ENCODE measurements around the gene SPIRE1.

SPIRE1 gene

DNA sequence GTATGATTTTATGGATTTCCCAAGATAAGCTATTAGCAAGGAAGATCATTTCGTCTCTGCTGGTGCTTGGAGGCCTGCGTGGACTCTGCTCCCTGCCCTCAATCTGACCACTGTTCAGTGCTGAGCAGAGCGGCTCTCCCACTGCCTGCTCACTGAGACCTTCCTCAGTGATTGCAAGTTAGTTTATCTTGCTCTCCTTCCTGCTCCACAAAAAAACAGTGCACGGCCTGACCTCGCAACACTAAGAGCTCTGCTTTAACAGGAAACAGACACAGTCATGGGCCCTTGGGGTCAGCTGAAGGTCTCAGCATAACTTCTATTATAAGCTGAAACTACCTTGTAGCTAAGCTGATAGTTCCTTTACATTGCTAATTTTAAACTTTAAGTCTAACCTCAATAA, 197.0 kb downstream of the SPIRE1 start:
- Mint-ChIP-seq H3K4me1 (no peaks in the 10 kb centered on the region), H3K9me3 (no peaks in the 10 kb centered on the region), H3K36me3 (ENCODE audit: low read depth) (no peaks in the 10 kb centered on the region), H3K27me3 (no peaks in the 10 kb centered on the region), H3K27ac (no peak overlapping the region), H3K4me3 (no peak overlapping the region)
- ATAC-seq, result no peak
- DNase-seq, result no peak

- no peak for ATAC-seq
- Mint-ChIP-seq H3K4me1 (no peaks in the 10 kb centered on the region), H3K9me3 (no peaks in the 10 kb centered on the region), H3K27me3 (no peaks in the 10 kb centered on the region), H3K27ac (no peak overlapping the region), H3K4me3 (no peak overlapping the region), H3K36me3 (ENCODE audit: low read depth) (no peaks in the 10 kb centered on the region)
- DNase-seq, result no peak
Observed at GRCh38 chr18:12458771-12459170, 199.1 kb downstream of the SPIRE1 start.

GRCh38 chr18:12456441-12456840, 201.5 kb downstream of the SPIRE1 start:
- Mint-ChIP-seq H3K27ac (no peak overlapping the region), H3K4me1 (no peaks in the 10 kb centered on the region), H3K27me3 (no peaks in the 10 kb centered on the region), H3K4me3 (no peak overlapping the region), H3K36me3 (ENCODE audit: low read depth) (no peaks in the 10 kb centered on the region), H3K9me3 (no peaks in the 10 kb centered on the region)
- DNase-seq (no peak), ATAC-seq (no peak)

DNA sequence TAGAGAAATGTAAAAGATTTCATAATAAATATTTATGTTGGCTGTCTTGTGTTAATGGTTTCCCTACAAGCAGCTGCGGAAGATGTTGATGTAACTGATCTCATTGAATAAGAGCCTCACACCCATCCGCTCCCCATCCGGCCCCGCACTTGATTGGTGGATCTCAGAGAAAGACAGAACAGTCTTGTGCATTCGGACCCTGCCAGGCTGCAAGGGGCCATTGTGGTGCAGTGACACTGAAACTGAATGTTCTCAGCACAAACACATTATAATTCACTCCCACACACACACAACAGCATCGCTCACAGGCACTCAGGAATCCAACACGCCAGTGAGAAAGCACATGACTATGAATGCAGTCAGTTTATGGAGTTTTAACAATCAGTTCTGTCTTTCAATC, 202.4 kb downstream of the SPIRE1 start:
- no peaks in the 10 kb centered on the region for H3K4me1 Mint-ChIP-seq

DNA sequence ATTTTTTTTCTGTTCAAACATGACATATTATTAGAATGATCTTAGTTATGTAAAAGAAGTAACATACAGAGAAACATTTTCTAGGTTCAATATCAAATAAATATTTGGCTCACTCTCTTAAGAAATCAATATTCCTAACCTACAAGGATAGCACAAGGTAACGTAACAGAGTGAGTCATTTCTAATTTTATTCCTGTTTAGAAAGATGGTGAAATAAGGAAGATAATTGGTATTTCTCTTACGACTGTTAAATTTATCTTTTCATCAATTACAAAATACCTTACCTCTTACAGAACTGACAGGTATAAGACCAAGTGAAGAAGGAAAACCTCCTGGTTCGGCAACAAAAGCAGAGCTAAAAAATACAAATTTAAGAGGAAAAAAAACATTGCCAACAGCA, 205.1 kb downstream of the SPIRE1 start:
- Mint-ChIP-seq H3K4me1 (no peaks in the 10 kb centered on the region), H3K9me3 (no peaks in the 10 kb centered on the region), H3K4me3 (no peak overlapping the region), H3K27me3 (no peaks in the 10 kb centered on the region), H3K36me3 (ENCODE audit: low read depth) (peaks cover 5% of the 10 kb centered on the region), H3K27ac (no peak overlapping the region)
- no peak for DNase-seq
- ATAC-seq, result no peak

More for the DNA sequence above, 202.4 kb downstream of the SPIRE1 start:
- Mint-ChIP-seq H3K9me3 (no peaks in the 10 kb centered on the region), H3K27me3 (no peaks in the 10 kb centered on the region), H3K4me3 (no peak overlapping the region), H3K27ac (no peak overlapping the region), H3K36me3 (ENCODE audit: low read depth) (no peaks in the 10 kb centered on the region)
- ATAC-seq, result no peak
- no peak for DNase-seq

DNA sequence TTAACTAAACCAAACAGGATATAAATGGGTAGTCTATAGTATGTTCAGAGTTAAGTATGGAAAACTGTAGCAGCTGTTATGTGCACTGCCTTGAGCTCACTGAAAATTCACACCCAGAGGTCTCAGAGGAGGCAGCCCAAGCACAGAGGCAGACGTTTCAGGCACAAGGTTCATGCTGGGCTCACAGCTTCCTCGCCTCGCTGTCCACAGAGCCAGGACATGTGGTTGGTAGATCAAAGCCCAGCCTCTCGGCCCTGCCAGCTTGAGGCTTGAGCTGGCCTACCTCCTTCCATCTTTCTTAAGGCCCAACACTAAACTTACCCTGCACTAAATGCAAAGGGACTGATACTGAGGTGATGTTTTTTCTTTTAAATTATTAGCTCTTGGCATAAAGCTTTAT, 206.5 kb downstream of the SPIRE1 start:
- Mint-ChIP-seq H3K27me3 (no peaks in the 10 kb centered on the region), H3K4me1 (no peaks in the 10 kb centered on the region), H3K27ac (no peak overlapping the region), H3K9me3 (no peaks in the 10 kb centered on the region), H3K4me3 (no peak overlapping the region), H3K36me3 (ENCODE audit: low read depth) (peaks cover 5% of the 10 kb centered on the region)
- DNase-seq, result no peak
- no peak for ATAC-seq

DNA sequence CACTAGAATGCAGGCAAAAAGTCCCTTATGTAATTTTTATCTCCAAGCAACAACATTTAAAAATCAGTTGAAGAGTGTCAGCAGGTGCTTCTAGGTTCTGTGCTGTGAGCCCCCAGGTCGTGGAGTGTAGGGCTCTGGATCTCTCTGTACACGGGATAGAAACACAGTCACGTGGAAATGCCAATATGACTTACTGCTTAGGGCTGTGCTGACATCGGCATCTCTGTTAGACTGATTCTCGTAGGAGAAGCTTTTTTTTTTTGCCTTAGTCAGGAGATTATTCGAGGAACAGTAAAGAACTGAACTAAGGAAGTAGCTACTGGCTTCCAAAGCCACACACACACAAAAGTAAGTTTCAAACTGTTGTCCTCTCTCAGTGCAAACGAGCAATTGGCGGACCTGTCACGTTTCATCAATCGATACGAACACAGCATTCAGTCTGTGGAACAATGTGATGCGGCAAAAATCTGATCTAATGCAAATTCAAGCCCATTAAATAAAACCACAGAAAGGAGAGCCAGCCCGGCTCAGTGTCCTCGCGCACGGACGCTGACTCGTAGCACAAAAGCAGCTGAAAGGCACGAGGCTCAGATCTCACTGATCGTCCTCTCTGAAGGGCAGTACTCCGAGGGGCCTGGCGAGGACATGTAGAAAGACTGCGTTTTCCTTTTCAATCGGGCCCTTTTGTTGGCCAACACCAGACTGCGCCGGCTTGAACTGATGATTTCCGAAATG, 208.7 kb downstream of the SPIRE1 start:
- Mint-ChIP-seq H3K9me3 (no peaks in the 10 kb centered on the region), H3K27me3 (no peaks in the 10 kb centered on the region), H3K36me3 (ENCODE audit: low read depth) (peaks cover 8% of the 10 kb centered on the region), H3K4me1 (no peaks in the 10 kb centered on the region), H3K27ac (no peak overlapping the region), H3K4me3 (no peak overlapping the region)
- ATAC-seq, result no peak
- DNase-seq, result no peak

GRCh38 chr18:12445554-12445953, 212.4 kb downstream of the SPIRE1 start:
- Mint-ChIP-seq H3K4me3 (no peak overlapping the region), H3K27ac (no peak overlapping the region), H3K9me3 (no peaks in the 10 kb centered on the region), H3K27me3 (no peaks in the 10 kb centered on the region), H3K36me3 (ENCODE audit: low read depth) (peaks cover 8% of the 10 kb centered on the region), H3K4me1 (no peaks in the 10 kb centered on the region)
- DNase-seq, result no peak
- ATAC-seq, result no peak

DNA sequence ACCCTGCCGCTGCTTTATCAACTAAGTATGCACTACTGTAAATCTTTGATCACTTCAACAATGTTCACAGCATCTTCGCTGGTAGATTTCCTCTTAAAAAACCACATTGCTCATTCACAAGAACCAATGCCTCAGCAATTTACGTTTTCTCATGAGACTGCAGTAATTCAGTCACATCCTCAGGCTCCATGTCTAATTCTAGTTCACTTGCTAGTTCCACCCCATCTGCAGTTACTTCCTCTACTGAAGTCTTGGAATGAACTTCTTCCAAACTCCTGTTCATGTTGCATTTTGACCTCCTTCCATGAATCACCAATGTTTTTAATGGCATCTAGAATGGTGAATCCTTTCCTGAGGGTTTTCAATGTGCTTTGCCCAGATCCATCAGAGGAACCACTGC, 214.4 kb downstream of the SPIRE1 start:
- Mint-ChIP-seq H3K36me3 (ENCODE audit: low read depth) (peaks cover 3% of the 10 kb centered on the region), H3K4me1 (no peaks in the 10 kb centered on the region), H3K27ac (no peak overlapping the region), H3K9me3 (no peaks in the 10 kb centered on the region), H3K4me3 (no peak overlapping the region), H3K27me3 (no peaks in the 10 kb centered on the region)
- ATAC-seq, result no peak
- no peak for DNase-seq

GRCh38 chr18:12442946-12443345, 215.0 kb downstream of the SPIRE1 start:
- Mint-ChIP-seq H3K36me3 (ENCODE audit: low read depth) (peaks cover 3% of the 10 kb centered on the region), H3K27ac (no peak overlapping the region), H3K9me3 (no peaks in the 10 kb centered on the region), H3K4me1 (peaks cover 3% of the 10 kb centered on the region), H3K27me3 (no peaks in the 10 kb centered on the region), H3K4me3 (no peak overlapping the region)
- DNase-seq, result no peak
- no peak for ATAC-seq

GRCh38 chr18:12441475-12442034, 216.4 kb downstream of the SPIRE1 start:
- DNase-seq (no peak), ATAC-seq (no peak)
- Mint-ChIP-seq H3K4me1 (peaks cover 3% of the 10 kb centered on the region), H3K36me3 (ENCODE audit: low read depth) (peaks cover 3% of the 10 kb centered on the region), H3K9me3 (no peaks in the 10 kb centered on the region), H3K27me3 (no peaks in the 10 kb centered on the region), H3K27ac (no peak overlapping the region), H3K4me3 (no peak overlapping the region)

DNA sequence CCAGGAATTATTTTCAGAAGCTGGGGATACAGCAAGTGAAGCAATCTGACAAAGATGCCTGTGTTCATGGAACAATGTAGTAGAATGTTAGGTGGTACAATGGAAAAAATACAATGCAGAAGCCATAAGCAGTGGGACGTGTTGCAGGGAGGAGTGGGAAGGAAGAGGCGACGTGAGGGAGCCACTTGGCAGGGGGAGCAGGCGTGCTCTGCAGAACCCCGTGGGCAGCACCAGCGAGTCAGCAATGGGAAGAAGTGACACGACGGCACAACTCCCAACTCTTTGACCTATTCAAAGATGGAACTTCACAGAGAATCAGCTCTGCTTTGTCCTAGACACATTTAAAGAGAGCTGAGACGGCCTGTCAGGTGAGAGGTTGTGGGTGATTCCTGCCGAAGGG, 219.7 kb downstream of the SPIRE1 start:
- H3K27me3 Mint-ChIP-seq, result no peaks in the 10 kb centered on the region
- H3K36me3 Mint-ChIP-seq (ENCODE audit: low read depth), result peaks cover 6% of the 10 kb centered on the region
- no peak for DNase-seq
- H3K27ac Mint-ChIP-seq, result peak overlapping the region; percentile 31
- H3K4me3 Mint-ChIP-seq, result no peak overlapping the region
- H3K4me1 Mint-ChIP-seq, result peaks cover 3% of the 10 kb centered on the region
- H3K9me3 Mint-ChIP-seq, result no peaks in the 10 kb centered on the region
- no peak for ATAC-seq

GRCh38 chr18:12435867-12436266, 222.0 kb downstream of the SPIRE1 start:
- Mint-ChIP-seq H3K36me3 (ENCODE audit: low read depth) (peaks cover 9% of the 10 kb centered on the region), H3K4me1 (peaks cover 3% of the 10 kb centered on the region), H3K4me3 (no peak overlapping the region), H3K9me3 (no peaks in the 10 kb centered on the region), H3K27me3 (no peaks in the 10 kb centered on the region), H3K27ac (no peak overlapping the region)
- no peak for DNase-seq
- ATAC-seq, result no peak

DNA sequence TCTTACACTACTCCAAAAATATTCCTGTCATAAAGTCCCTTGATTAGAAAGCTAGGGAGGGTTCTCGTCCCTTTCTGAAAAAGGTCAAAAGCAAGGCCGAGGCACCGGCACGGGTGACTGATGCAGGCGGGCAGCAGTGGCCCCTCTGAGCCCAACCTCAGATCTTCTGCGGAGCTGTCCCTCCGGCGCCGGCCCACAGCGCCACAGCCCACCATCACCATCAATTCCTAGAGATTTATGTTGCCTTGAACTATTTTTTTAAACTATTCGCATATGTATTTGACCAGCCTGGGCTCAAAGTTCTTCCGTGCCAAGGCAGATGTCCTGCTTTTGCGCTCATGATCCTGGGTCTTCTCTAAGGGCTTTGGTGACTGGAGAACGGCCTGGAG, 223.4 kb downstream of the SPIRE1 start:
- Mint-ChIP-seq H3K4me3 (no peak overlapping the region), H3K4me1 (peaks cover 3% of the 10 kb centered on the region), H3K9me3 (no peaks in the 10 kb centered on the region), H3K27me3 (no peaks in the 10 kb centered on the region), H3K27ac (no peak overlapping the region), H3K36me3 (ENCODE audit: low read depth) (peaks cover 9% of the 10 kb centered on the region)
- ATAC-seq (no peak), DNase-seq (no peak)

- H3K36me3 Mint-ChIP-seq (ENCODE audit: low read depth), result peaks cover 9% of the 10 kb centered on the region
- no peaks in the 10 kb centered on the region for H3K9me3 Mint-ChIP-seq
- no peak overlapping the region for H3K4me3 Mint-ChIP-seq
- H3K4me1 Mint-ChIP-seq, result peaks cover 3% of the 10 kb centered on the region
- no peaks in the 10 kb centered on the region for H3K27me3 Mint-ChIP-seq
- ATAC-seq (no peak), DNase-seq (no peak)
- no peak overlapping the region for H3K27ac Mint-ChIP-seq
Observed at GRCh38 chr18:12433829-12434540, 223.9 kb downstream of the SPIRE1 start.

Measured in activated naive CD8-positive, alpha-beta T cell treated with anti-CD3 and anti-CD28 coated beads, Interleukin-2, amount 50 U/mL, for 24 hours (primary cell).